GM18519 (cell line): ENCODE measurements around the gene STRA8.

ENCODE experiments used
- ATAC-seq: cut with Tn5 transposase; IDR thresholded peaks from one replicate; pipeline ENCODE4 v1.9.1; 2021; ENCODE audit warnings: mild to moderate bottlenecking, moderate library complexity; ENCODE audit not compliant: unreplicated experiment, low FRiP score

Gene STRA8

DNA sequence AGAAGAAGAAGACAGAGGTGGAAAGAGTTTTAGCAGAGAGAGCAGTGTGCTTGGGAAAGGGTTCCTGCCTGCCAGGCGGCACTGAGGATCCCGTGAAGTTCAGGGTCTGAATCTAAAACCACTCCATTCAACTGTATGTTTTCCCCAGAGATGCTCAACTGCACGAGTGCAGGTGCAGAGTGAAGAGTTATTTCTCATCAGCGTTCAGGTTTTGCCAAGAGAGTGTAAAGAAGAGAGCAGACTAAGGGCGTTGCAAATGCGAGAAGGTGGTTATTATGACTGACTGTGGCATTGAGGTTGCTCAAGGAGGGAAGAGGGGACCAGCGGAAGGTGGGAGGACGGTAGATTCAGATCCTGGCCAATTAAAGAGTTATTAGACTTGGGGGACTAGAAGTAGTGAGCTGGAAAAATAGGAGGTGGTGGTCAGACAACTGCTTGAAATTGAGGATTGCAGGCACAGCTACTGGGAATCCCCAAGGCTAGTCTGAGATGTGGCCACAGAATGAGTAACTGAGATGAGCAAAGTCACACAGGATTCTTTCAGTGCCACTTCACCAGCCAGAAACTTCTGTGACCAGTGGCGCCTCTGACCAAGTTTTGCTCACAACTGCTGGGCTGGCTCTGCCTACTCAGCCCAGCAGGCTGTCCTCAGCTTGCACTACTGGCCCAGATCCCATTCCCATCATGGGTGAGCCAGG lies 29.1 kb downstream of the STRA8 start:
- no peak for ATAC-seq

DNA sequence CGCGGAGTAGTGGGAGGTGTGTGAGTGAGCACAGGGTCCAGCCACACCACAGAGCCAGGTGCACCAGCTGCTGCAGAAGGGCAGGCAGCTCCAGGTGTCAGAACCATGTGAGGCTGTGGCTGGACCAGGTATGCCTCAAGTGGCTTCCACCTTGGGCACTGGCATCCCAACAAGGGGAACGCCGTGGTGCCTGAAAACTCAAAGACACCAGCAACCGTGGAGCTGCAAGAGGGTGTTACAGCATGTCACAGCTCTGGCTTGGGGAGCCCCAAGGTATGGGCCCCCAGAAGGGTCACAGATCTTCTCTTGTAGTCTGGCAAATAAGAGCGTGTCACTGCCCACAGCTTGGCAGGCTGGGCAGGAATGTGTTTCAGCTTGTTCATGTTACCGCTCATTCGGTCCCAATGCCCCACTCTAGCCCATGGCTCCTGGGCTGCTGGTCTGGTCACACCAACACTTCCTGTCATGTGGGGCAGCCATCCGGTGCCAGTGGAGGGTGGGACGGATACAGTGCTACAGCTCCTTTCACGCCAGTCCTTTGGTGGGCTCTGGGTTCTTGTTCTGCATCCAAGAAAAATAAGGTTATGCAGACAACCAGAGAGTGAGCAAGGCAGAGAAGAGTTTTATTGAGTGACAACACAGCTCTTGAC lies 29.8 kb downstream of the STRA8 start:
- no peak for ATAC-seq

DNA sequence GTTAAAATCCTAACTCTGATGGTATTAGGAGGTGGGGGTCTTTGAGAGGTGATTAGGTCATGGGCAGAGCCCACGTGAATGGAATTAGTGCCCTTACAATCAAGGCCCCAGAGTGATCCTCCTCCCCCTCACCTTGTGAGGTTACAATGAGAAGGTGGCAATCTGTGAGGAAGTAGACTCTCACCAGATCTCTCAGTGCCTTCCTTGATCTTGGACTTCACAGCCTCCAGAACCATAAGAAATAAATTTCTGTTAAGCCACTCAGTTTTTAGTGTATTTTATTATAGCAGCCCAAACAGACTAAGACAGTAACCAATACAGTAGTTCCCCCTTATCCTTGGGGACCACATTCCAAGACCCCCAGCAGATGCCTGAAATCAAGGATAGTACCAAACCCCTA lies 32.0 kb downstream of the STRA8 start:
- no peak for ATAC-seq

DNA sequence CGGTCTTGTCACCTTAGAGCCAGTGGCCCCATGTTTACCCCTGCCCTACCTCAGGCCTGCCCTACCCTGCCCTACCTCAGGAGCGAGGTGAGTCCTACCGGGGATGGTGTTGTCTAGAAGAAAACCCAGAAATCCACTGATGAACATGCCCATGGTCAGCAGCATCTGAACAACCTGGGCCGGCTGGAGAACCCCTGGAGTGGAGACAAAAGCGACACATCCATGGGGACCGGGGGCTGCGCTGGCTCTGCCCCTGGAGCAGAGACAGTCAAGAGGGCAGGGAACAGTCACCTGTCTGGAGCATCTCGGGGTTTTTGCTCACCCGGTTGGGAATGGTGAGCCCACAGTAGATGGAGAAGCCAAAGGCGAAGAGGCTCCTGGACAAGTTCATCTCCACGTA lies 36.3 kb downstream of the STRA8 start:
- no peak for ATAC-seq

DNA sequence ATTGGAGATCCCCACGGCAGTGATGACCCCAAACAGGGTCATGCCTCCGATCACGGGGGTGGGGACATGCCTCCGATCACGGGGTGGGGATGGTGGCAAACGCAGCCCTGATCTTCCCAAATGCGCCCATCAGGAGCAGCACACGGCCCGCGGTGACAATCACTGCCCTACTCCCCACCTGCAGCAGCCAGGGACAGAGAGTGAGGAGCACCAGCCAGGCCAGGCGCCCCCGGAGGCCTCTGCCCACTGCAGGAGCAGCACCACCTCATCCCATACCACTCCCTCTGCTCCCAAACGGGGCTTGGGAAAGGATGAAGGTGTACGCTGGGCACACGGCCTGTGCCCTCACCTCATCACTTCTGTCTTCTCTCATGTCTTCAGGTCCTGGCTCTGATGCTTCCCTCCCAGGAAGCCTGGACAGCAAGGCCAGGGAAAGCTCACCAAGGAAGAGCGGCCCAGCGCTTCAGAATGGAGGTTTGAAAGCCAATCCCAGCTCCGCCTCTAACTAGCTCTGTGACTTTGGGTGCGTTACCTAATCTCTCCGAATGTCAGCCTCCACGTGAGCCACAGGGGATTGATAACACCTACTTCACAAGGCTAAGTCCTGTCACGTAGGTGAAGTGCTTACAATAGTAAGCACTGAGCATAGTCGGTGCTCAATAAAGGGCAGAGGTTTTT lies 37.1 kb downstream of the STRA8 start:
- ATAC-seq, result no peak

DNA sequence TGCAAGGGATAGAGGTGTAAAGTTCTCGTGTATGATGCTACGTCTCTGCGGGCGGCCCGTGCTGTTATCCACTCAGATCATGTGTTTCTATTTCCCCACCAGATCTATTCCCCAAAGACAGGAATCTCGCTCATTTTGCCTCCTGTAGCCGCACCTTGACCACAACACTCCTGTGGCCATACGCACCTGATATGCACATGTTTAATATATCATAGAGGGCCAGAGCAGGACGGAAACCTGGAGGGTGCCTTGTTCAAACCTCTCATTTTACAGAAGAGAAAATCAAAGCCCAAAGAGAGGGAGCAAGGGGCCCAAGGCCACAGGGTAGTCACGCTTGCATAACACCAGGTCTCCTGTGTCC lies 37.6 kb downstream of the STRA8 start:
- ATAC-seq, result no peak

GRCh38 chr7:135272303-135272702 lies 38.7 kb downstream of the STRA8 start:
- ATAC-seq, result no peak

DNA sequence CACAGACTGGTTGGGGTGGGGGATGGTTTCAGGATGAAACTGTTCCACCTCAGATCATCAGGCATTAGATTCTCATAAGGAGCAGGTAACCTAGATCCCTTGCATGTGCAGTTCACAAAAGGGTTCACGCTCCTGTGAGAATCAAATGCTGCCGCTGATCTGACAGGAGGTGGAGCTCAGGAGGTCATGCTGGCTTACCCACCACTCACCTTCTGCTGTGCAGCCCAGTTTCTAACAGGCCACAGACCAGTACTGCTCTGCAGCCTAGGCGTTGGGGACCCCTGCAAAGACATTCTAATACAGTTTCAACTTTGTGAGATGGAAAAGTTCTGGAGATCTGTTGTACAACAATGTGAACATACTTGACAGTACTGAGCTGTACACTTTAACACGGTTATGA lies 39.9 kb downstream of the STRA8 start:
- ATAC-seq, result no peak

GRCh38 chr7:135274495-135275268 lies 41.0 kb downstream of the STRA8 start:
- ATAC-seq, result peak; percentile 82

DNA sequence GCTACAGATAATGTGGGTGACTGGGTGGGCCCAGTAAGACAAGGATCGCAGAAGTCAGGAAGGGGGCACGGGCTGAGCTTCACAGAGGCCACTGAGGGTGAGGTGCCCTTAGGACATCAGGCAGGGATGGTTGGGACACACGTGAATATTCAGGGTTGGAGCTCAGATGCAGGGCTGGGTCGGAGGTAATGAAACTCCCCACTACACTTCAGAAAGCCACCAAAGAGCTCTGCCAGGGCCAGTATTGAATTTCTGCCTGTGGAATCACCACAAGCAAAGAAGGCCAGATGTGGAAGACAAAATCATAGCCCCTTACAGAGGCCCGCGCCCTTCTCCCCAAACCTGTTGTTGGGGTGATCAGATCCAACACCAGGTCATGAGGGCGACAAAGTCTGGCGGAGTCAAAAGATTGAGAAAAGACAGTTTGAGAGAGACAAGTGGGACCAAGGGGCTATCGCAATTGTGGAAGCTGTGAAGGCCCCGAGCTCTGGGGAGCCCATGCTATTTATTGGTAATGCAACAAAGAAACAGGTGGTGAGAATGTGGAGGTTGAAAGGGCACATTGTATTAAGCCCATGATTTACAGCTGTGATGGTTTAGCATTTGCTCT lies 42.4 kb downstream of the STRA8 start:
- no peak for ATAC-seq

GRCh38 chr7:135277161-135277560 lies 43.5 kb downstream of the STRA8 start:
- no peak for ATAC-seq

DNA sequence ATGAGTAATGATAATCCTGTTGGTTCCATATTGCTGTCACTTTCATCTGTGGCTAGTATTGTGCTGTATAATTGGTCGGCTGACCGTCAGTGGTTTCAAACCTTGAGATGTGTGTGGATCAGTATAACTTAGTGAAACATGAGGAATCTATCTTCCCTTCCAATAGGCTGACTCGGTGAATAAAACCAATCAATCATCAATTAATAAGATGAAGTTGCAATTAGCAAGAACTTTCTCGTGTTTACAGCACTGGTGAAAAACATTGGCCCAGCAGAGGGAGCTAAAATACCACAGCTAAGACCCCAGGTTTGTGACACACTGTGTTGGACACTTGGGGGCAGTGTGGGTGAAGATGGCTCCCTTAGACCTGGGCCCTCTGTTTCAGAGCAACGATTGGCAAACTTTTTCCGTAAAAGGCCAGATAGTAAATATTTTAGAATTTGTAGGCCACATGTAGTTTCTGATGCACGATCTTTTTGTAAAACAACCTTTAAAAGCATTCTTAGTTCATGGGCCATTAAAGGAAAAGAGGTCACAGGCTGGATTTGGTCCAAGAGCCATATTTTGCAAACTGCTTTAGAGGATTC lies 47.8 kb downstream of the STRA8 start:
- ATAC-seq, result no peak

DNA sequence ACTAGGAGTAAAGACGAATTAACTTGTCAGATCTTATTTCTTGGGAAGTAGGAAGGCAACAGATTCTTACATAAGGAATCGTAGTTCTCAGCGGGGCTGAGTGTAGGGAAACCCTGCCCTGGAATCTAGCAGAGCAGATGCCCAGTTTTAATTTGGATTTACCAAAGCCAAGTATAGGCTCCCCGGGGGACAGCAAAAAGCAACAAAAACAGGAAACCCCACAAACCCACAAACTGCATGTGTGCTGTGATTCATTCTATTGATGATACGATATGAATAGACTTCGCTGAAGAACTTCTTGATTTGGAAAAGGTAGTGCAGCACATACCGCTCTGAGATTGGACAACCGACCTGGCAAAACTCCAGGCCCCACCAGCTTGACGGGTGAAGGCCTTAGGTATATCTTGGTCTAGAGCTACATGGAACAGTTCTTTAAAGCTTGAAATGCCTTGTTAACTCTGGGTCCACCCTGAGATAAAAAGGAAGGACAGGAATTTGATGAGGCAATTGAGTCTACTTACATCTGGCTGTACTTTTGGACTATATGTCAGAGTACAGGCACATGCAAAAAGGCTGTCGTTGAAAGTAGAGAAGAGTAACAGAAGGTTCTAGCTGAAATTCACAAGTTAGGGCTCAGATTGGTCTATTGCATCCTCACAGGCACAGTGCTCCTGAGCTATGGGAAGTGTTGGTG lies 49.1 kb downstream of the STRA8 start:
- no peak for ATAC-seq

DNA sequence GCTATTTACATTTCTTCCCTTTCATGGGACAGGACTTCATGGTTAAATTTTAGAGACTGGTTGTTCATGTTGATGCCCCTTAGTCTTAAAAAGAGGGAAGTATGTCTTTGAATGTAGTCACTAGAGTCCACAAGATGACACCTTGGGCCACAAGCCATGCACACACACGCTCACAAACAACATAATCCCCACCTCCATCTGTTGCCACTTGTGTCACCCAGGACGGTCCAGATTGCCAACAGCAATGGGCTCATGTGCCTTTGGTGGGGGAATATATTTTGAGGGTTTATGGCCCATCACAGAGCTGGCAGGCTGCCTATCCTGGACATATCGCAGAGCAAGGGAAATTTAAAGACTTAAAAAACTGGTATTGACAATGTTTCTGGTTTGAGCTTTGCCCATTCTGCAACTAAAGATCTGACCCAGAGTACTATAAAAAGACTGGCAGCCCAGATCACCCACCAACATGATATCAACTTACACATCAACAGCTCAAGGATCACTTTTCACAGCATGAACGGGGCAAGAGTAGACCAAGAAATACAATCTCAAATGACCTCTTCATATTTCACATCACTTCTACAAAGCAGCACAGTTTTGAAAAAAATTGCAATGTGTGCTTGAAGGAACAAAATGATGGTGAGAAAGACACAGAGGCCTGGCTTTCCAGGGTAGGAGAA lies 50.5 kb downstream of the STRA8 start:
- ATAC-seq, result no peak

DNA sequence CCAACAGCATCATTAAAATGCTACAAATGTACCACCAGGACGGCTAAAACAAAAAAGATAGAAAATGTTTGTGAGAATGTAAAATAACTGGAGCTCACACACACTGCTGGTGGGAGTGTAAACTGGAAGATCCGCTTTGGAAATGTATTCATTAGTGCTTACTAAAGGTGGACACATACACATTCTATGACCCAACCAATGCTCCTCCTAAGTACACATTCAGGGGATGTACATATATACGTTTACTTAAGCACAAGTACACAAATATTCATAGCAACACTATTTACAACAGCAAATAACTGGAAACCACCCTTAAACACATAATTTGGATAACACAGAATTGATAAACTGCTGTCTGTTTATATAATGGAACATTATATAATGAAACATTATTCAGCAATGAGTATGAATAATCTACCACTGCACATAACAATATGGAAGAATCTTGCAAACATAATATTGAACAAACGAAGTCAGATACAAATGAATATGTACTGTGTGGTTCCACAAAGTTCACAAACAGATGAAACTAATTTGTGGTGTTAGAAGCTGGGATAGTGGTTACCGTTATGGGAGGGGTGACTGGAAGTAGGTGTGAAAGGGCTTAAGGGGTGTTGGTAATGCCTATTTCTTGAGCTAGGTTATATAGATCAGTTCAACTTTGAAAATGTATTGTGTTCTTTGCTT lies 52.1 kb downstream of the STRA8 start:
- no peak for ATAC-seq

DNA sequence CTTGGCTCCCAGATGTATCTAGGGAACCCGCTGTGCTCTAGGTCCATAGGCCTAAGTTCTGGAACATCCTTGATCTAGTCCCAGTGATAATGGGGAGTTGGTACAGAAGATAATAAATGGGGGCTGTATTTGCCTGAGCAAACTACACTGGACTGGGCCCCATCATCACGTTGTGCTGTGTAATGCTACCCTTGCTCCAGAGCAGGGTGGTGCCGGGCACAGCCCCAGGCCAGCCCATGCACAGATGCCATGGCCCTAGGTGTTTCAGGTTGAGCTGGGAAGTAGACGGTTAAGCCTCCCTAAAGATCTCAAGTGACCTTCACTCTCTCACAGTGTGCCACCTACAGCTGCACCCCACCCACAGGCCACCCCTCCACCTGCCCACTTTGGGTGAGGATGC lies 53.2 kb downstream of the STRA8 start:
- ATAC-seq, result no peak

GRCh38 chr7:135290594-135290993 lies 57.0 kb downstream of the STRA8 start:
- no peak for ATAC-seq

DNA sequence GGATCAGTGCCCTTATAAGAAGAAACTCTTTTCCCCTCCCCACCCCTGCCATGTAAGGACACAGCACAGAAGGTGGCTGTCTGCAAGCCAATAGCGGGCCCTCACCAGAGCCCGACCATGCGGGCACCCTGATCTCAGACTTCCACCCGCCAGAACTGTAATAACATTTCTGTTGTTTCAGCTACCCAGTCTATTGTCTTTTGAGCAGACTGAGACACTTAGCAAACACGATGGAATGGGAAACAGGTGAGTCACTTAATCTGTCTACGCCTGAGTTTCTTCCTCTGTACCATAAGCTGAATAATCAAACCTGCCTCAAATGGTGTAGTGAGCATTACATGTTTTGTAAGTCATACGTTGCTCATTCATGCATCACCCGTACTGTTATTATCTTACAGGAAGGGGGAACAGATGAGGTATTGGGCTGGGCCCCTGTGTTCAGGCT lies 58.2 kb downstream of the STRA8 start:
- ATAC-seq, result no peak

- no peak for ATAC-seq
These were observed 65.6 kb downstream of the STRA8 start for GRCh38 chr7:135299235-135299634.
